GM10847 (cell line): ENCODE results near the gene USP7.

Experiments
- POLR2A ChIP-seq: IDR thresholded peaks from 2 replicates; pipeline ENCODE4 v1.6.1; 2011; ENCODE audit not compliant: insufficient read length; ENCODE audit errors: extremely low read depth

USP7 gene

DNA sequence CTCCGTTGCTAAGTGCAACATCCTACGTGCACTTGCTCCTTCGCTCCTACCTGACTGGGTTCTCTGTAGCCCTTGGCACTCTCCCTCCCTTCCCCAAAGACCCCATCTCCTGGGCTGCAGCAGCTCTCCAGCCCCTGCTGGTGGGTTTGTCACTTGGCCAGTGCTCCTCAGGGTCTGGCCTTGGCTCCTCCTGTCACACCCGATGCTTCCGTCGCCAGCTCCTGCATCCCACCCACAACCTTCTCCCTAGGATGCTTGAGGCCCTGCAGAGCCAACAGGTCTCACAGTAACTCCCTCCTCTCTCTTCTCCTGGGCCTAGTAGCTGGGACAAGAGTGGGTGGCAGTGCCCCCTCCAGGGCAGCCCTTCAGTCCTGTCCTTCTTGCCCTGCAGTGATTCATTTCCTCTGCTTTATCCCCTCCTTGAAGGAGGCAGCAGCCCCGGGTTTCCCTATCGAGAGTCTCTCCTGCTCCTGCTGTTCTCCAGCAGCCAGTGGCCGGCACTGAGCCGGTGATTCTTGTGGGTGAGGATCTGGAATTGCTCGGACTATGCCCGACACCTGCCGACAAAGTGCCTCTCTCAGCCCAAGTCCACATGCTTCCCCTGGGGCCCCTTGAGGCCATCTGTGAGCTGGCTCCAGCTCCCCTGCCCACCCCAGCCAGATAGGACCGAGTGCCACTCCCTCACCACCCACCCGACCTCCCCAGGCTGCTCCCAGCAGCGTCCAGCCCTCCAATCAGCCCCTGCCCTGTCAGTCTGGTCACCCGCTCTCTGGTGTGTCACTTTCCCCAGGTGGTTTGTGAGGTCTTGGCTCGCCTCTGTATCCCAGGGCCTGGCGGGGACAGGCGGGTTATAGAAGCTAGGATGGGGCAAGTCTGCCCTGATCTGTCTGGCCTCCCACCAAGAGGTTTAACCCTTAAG lies 77.8 kb downstream of the USP7 start:
- no peak for TF ChIP-seq POLR2A

DNA sequence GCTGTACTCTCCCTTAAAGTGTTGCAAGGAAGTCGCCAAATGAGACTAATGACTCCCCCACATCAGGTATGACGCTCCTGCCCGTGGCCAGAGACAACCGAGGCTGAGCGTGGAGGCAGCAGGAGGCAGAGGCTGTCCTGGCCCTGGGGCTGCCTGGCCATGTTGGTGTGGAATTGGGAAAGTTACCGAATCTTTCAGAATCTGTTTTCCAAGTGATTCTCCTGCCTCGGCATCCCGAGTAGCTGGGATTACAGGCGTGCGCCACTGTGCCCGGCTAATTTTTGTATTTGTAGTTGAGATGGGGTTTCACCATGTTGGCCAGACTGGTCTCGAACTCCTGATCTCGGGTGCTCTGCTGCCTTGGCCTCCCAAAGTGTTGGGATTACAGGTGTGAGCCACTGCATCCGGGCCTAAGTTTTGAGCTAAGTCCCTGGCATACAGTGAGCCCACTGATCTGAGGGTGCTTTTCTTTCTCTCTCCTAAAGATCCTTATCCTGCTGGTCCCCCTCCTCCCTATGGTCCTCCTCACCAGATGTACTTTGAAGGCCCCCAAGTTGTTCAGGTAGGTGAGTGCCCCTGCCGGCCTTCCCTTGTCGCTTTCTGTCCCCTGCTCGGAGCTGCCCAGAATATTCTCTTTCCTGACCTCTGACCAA lies 80.9 kb downstream of the USP7 start:
- no peak for TF ChIP-seq POLR2A

DNA sequence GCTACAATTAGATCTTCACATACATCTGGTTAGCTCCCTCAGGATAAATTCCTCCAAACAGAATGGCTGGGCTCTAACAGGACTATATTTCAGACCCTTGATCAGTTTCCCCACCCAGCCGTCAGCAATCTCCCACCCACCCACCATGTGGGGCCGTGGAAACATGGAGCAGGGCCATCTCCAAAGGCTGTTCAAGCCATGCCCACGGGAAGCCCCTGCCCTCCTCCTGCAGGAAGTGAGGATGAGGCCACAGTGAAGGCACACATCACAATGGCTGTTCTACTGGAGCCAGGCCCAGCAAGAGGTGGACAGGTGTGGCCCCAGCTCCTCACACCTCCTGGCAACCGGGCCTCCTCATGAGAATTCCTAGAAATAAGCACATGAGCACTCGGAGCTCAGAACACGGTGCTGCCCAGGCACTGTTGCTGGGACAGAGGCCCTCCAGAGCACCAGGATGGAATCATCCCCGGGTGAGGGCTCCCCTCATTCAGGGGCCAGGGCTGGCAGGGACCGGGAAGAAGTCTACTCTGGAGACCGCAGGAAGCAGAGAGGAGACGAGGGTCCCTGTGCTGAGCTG lies 81.6 kb downstream of the USP7 start, which contains the start of gene LITAFD:
Gene LITAFD (plus strand): TSS at position 311 of the 577 bp plus-strand sequence. CDS start 2,005 bp downstream, outside the sequence.
- TF ChIP-seq POLR2A: no peak

DNA sequence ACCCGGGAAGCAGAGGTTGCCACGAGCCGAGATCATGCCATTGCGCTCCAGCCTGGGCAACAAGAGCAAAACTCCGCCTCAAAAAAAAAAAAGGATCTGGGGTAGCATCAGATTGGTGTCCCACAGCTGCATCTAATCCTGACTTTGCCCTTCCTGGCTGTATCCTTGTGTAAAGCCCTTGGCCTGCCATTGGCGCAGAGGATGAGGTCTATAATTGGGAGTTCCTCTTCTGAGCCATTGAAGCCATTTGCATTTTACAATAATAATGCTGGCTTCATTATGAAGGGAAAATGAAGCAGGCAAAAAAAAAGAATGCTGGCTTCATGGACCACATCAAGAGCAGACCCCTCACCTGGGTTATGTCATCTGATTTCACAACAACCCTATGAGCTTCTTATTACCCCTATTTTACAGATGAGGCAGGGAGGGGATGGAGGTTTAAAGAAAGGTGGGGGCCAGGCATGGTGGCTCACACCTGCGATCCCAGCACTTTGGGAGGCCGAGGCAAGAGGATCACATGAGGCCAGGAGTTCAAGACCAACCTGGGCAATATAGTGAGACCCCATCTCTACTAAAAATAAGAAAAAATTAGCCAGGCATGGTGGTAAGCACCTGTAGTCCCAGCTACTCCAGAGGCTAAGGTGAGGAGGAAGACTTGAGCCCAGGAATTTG lies 82.7 kb downstream of the USP7 start:
- no peak for TF ChIP-seq POLR2A

DNA sequence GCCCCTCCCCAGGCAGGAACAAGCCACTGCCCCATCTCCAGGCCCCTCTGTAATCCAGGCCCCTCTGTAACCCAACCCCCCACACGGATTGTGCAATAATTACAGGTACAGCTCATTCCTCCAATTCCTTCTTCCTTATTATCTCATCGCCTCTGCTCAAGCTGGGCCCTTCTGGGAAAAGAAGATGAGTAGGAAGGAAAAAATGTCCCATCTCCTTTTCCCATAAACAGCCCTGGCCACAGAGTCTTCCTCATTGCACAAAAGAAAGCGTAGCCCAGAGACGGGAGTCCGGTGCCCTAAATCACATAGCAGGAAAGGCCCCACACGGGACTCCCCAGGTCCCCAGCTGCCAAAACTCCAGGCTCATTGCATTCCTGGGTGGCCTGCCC lies 85.2 kb downstream of the USP7 start:
- no peak for TF ChIP-seq POLR2A

DNA sequence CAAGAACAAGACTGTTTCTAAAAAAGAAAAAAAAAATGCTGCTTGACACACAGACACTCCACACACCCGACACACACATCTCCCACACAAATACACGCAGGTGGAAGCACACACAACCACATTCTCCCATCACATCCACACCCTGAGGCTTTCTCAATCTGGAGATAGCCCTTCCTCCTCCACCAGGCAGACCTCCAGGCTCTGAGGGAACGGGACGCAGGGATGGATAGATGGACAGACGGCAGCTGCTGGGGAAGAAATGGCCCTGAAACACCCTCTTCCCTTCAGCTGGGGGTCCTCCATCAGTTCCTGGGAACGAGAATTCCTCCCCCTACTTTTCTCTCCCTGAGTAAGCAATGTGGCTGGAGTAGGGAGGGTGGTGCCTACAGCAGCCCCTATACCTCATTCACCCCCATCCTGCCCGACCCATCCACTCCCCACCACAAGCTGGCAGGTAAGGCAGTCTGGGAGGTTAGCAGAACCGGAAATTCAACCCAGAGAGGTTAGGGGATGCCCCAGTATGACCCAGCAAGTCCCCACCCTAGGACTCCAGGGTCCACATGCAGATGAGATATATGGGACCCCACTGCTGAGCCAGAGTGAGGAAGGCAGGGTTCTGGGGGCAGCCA lies 85.7 kb downstream of the USP7 start:
- TF ChIP-seq POLR2A: no peak

DNA sequence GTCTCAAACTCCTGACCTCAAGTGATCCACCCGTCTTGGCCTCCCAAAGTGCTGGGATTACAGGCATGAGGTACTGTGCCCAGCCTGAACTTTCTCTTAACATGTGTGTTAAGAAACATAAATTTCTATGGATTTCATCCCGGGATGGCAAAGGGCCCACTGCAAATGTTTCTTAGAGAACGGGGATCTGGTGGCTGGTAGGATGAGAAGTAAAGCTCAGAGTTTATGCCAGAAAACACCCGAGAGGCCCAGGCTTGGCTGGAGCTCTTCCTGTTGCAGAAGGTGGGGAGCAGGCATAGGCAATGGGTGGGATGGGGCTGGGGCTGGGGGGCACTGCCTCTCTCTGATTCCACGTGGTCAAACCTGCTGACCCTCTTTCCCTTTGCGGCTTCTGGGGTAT lies 89.3 kb downstream of the USP7 start:
- no peak for TF ChIP-seq POLR2A

DNA sequence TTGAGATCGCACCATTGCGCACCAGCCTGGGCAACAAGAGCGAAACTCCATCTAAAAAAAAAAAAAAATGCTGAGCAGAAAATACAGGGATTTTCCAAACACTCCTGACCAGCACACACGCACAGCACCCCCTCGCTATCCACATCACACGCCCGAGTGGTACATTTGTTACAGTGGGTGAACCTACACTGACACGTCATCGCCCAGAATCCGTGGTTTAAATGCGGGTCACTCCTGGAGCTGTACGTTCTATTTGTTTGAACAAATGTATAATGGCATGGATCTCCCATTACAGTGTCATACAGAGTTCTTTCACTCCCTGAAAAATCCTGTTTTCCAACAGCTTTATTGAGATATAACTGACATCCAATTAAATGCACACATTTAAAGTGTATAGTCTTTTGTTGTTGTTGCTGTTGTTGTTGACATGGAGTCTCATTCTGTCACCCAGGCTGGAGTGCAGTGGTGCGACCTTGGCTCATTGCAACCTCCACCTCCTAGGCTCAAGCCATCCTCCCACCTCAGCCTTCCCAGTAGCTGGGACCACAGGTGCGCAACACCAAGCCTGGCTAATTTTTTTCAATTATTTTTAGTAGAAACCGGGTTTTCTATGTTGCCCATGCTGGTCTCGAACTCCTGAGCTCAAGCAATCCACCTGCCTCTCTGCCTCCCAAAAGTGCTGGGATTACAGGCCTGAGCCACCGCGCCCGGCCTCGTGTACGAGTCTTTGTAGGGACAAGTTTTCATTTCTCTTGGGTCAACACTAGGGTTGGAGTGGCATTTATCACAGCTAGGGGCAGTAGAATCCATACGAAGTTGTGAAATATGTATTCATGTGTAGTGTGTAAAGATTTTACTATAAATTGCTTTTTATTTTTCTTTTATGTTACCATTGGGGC lies 90.5 kb downstream of the USP7 start:
- TF ChIP-seq POLR2A: no peak

DNA sequence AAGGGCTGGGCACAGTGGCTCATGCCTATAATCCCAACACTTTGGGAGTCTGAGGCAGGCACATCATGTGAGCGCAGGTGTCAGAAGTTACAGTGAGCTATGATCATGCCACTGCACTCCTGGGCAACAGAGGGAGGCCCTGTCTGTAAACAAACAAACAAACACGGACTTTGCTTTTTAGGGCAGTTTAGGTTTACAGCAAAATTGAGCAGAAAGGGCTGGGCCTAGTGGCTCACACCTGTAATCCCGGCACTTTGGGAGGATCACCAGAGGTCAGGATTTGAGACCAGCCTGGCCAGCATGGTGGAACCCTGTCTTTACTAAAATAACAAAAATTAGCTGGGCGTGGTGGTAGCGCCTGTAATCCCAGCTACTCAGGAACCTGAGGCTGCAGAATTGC lies 91.6 kb downstream of the USP7 start:
- TF ChIP-seq POLR2A: no peak

DNA sequence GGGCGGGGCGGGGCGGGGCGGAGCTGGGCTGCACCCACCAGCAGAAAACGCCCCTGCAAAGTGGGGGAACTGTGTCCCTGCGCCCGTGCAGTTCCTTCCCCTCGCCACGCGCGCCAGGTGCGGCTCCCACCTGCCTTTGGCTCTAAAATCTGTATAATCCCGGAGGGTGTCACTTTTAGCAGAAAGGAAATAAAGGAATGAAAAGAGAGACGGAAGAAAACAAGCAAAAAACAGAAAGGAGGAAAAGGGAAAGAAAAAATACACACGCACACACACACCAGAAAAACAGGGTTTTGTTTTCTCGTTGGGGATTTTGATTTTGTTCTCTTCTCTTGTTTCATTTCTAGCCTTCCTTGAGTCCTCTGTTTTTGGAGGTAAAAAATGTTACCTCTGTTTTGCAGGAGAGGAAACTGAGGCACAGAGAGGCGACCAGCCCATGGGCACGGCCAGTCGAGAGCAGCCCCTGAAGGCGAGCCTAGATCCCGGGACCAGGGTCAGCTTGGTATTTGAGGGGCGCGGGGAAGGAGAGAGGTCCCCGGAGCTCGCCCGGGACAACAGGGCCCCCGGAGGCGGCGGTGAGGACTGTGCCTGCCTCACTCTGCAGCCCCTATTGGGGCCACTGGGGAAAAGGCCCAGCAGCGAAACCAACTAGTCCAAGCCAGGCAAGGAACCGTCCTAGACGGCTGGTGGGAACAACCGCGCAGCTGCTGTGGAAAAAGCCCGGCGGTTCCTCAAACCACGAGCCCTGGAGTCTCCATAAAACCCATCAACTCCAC lies 94.3 kb downstream of the USP7 start:
- TF ChIP-seq POLR2A: peak; percentile 38

DNA sequence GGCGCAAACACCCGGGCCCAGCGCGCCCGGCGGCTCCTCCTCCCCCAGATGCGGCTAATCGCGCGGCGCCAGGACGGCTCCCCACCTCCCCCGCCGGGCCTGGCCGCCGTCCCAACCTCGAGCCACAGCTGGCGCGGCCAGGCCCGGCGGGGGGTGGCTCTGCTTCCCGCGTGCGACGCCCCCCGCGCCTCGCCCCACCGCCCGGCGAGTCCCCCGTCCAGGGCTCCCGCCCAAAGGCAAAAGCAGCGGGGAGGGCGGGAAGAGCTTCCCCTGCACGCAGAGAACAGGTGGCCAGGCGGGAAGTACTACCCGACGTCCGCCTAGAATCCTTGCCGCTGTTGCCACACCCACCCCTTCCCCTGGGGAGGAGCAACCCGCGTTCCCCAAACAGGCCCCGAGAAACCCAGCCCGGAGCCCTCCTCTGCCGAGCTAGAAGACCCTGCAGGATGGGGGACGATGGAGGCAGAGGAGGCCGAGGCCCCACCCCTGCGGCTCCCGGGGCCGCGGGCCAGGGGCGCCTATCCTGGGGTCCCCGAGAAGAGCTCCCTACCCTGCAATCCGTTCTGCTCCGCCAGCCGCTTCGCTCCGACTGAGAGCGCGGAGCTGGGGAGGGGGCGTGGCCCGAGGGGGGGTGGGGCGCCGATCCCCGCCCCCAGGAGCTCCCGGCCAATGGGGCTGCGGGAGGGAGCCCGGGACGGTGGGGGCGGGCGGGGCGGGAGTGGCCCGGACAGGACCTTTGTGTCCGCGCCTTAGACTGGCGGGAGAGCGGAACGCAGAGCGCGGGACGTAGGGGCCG lies 95.1 kb downstream of the USP7 start, which contains the start of gene CARHSP1:
Gene CARHSP1 (minus strand): TSS at position 591 of the 796 bp plus-strand sequence. CDS start 9,678 bp downstream, outside the sequence.
- peak; percentile 48 for TF ChIP-seq POLR2A

DNA sequence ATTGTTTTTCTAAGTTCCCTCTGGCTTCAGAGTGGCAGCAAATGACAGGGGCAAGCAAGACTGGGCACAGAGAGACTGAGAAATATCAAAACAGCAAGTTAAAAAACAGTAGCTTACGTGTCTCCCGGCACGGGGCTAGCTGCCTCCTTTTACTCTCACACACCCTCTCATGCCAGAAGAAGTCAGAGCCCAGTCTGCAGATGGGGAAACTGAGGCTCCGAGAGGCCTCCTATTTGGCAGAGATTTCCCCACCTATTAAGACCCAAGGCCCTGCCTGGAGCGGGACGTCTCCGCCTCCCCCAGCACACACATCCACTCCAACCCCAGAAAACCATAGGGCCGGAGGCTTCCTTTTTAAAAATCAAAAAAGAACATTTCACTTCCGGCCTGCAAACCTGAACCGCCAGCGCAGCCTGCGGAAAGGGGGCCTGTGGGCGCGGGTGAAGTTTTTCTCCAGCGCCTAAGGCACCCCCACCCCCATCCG lies 95.7 kb downstream of the USP7 start:
- peak; percentile 2 for TF ChIP-seq POLR2A
